AG04450 (cell line): ENCODE measurements around the gene KCNK7. TPM values are rescaled to one million over a fixed set of nuclear protein-coding genes. Genes with fewer than 3 reads are reported as not detected.
A peak's percentile ranks its signal among the peaks of the same experiment; 100 is the strongest.
"Not testable (repeated sequence)": the region's sequence is repeated elsewhere in the genome, so short reads cannot be mapped to it uniquely, and the experiment has no call there.

Experiments
- CTCF ChIA-PET: fragments of 300-600, 350-600 bp; formaldehyde crosslinking; extraction: SDS; loops from one replicate; lab custom pipeline; 2022; ENCODE audit warnings: antibody characterized with exemption, inconsistent platforms; lab: Charles Lee
- POLR2A ChIA-PET: fragments of 350-600 bp; formaldehyde crosslinking; extraction: SDS; loops from one replicate; lab custom pipeline; 2021; ENCODE audit warnings: antibody characterized with exemption, inconsistent platforms; lab: Yijun Ruan, JAX
- DNase-seq: peaks from one replicate; pipeline ENCODE4 v3.0.0-alpha.2; 2011; ENCODE audit warnings: low read depth, low spot score
- H3K27ac ChIP-seq: one replicate; pipeline ENCODE4 v1.5.1; 2012; ENCODE audit warnings: low read depth, low read length, control low read depth
- H3K27me3 ChIP-seq: one replicate; pipeline ENCODE4 v1.6.0; 2012; ENCODE audit warnings: low read length; ENCODE audit not compliant: control insufficient read depth, insufficient read depth
- H3K4me3 ChIP-seq: 2 replicates; pipeline ENCODE4 v1.5.1; 2011; ENCODE audit warnings: mild to moderate bottlenecking, low read depth, low read length, control low read depth
- H3K9me3 ChIP-seq: 2 replicates; pipeline ENCODE4 v1.5.1; 2012; ENCODE audit warnings: low read length; ENCODE audit not compliant: control insufficient read depth, insufficient read depth
- CTCF ChIP-seq: IDR thresholded peaks from 2 replicates; pipeline ENCODE4 v1.5.1; 2011; ENCODE audit warnings: low read depth, low read length, control low read depth, inconsistent platforms
- polyA plus RNA-seq: library from polyadenylated mRNA; depleted of rRNA; stranded (reverse); fragments of >200 nt; gene quantifications from 2 replicates; pipeline ENCODE4 v1.2.3, GENCODE V29; 2011

Gene KCNK7
- polyA plus RNA-seq, 1 experiment = not detected

GRCh38 chr11:65569973-65570918 lies 25.4 kb downstream of the KCNK7 start, which contains the start of gene ZNRD2:
TSS of gene ZNRD2 (plus strand) at chr11:65570477. CDS start at chr11:65570492, 15 bp downstream.
- CTCF ChIA-PET = interaction anchor here (0.7 to 4.1 kb wide), 3 partner anchors 9 to 29 kb away, joined by 3 to 20 read pairs (median 11); no protein-coding TSS in a partner anchor
- TF ChIP-seq CTCF = peak; percentile 26
- DNase-seq = peak; percentile 96
- H3K4me3 ChIP-seq = peak within 1 kb of the TSS; percentile 98
- peaks cover 4% of the 10 kb centered on the region; the same call in 1 of the 2 replicates for H3K9me3 ChIP-seq
- H3K27ac ChIP-seq = peak within 1 kb of the TSS; percentile 95
- no peaks in the 10 kb centered on the region for H3K27me3 ChIP-seq
- POLR2A ChIA-PET = interaction anchor here (1.0 to 1.3 kb wide), 9 partner anchors 10 to 288 kb away, joined by 3 to 7 read pairs (median 4); partner anchors contain the start of genes NEAT1, PCNX3 and SCYL1

GRCh38 chr11:65569164-65569972 lies 26.2 kb downstream of the KCNK7 start:
- Histone ChIP-seq H3K27ac (peak overlapping the region; percentile 95), H3K9me3 (peaks cover 4% of the 10 kb centered on the region; the same call in 1 of the 2 replicates), H3K4me3 (peak overlapping the region; percentile 98), H3K27me3 (no peaks in the 10 kb centered on the region)
- no peak for DNase-seq
- POLR2A ChIA-PET = interaction anchor here (1.0 to 1.2 kb wide), 7 partner anchors 9 to 147 kb away, joined by 3 to 7 read pairs (median 4); partner anchors contain the start of genes NEAT1, PCNX3 and SCYL1
- no peak for TF ChIP-seq CTCF
- CTCF ChIA-PET = interaction anchor here (2.3 to 4.1 kb wide), 2 partner anchors 8 to 28 kb away, joined by 11 to 20 read pairs; no protein-coding TSS in a partner anchor

DNA sequence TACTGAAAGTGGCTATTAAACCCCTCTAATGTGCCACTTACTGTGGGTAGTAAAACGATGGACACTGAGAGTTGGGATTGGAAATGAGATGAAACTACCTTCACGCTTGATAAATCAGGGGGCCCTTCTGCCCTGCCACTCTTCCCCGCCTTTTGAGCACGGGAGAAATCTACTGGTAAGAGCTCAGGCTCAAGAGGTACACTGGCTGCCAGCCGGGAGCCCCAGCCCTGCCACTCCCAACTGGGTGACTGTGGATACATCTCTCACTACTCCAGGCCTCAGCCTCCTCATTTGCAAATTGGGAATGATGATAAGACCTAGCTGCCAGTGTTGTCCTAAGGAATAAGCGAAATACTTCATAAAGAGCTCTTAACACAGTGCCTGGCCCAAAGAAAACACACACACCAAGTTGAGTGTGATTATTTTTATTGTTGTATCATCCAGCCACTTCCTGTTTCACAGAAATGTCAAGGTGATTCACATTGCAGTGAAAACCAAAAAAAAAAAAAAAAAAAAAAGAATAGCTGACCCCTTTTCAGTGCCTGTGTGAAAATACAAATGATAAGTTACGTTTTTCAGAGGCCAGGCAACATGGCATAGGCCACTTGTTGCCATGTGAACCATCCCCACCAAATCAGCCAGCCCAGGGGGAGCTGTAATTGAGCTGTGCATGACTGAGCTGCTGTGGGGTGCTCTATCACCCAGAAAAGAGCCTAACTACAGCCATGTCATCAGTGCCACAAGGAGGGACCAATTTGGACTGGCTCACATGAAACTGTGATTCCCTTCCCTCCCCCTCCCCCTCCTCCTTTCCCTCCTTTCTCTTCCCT lies 29.8 kb downstream of the KCNK7 start:
- Histone ChIP-seq H3K9me3 (peaks cover 4% of the 10 kb centered on the region; the same call in 1 of the 2 replicates), H3K27ac (peak overlapping the region; percentile 11), H3K4me3 (no peak overlapping the region), H3K27me3 (no peaks in the 10 kb centered on the region)
- ChIA-PET POLR2A (interaction anchor here (0.6 to 1.1 kb wide), 2 partner anchors 430 to 747 kb away, joined by 3 to 4 read pairs; no protein-coding TSS in a partner anchor), CTCF (interaction anchor here (0.6 to 0.7 kb wide), 2 partner anchors 318 to 503 kb away, joined by 3 to 4 read pairs; no protein-coding TSS in a partner anchor)
- DNase-seq = no peak
- TF ChIP-seq CTCF = no peak

DNA sequence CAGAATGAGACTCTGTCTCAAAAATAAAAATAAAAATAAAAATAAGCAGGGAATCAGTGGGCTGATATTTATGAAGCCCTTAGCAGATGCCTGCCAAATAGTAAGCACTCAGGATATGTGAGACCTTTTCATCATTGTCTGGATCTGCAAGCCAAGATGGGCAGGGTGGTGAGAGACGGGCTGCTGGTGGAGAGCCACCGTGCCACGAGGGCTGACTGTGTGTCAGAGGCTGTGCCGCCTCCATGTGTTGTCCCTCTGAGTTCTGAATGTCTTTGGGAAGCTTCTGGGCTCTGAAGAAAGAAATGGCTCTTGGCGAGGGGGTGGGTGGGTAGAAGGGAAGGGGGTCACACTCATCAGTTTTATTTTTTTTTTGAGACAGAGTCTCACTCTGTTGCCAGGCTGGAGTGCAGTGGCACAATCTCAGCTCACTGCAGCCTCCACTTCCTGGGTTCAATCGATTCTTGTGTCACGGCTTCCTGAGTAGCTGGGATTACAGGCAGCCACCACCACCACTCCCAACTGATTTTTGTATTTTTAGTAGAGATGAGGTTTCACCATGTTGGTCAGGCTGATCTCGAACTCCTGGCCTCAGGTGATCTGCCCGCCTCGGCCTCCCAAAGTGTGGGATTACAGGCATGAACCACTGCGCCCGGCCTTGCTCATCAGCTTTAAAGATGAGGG lies 30.6 kb downstream of the KCNK7 start:
- H3K27ac ChIP-seq, H3K27me3 ChIP-seq, H3K9me3 ChIP-seq, H3K4me3 ChIP-seq, CTCF ChIA-PET, DNase-seq: not testable (repeated sequence)
- POLR2A ChIA-PET = interaction anchor here (1.1 kb wide), 1 partner anchor 748 kb away, joined by 3 read pairs; no protein-coding TSS in a partner anchor
